DOHH2 (cell line): ENCODE results near the gene FTCDNL1.

Experiments
- CTCF ChIP-seq: fragments of 200-600 bp; sonication (generic); IDR thresholded peaks from one replicate; pipeline ENCODE4 v1.5.1; 2014; ENCODE audit warnings: antibody characterized with exemption, mild to moderate bottlenecking, low read depth, low read length; ENCODE audit not compliant: poor library complexity, severe bottlenecking
- EZH2phosphoT487 ChIP-seq: fragments of 200-600 bp; sonication (generic); IDR thresholded peaks from 2 replicates; pipeline ENCODE4 v1.6.1; 2017; ENCODE audit warnings: borderline replicate concordance, mild to moderate bottlenecking, antibody characterized with exemption, low read length, moderate library complexity, mixed read lengths

- TF ChIP-seq CTCF (no peak), EZH2phosphoT487 (no peak)
Measured at GRCh38 chr2:199738727-199739412, 112.1 kb downstream of the FTCDNL1 start.
